Measurements from ENCODE around the gene MIER3.
"Not testable (repeated sequence)": the region's sequence is repeated elsewhere in the genome, so short reads cannot be mapped to it uniquely, and the experiment has no call there.

The MIER3 gene, protein sequence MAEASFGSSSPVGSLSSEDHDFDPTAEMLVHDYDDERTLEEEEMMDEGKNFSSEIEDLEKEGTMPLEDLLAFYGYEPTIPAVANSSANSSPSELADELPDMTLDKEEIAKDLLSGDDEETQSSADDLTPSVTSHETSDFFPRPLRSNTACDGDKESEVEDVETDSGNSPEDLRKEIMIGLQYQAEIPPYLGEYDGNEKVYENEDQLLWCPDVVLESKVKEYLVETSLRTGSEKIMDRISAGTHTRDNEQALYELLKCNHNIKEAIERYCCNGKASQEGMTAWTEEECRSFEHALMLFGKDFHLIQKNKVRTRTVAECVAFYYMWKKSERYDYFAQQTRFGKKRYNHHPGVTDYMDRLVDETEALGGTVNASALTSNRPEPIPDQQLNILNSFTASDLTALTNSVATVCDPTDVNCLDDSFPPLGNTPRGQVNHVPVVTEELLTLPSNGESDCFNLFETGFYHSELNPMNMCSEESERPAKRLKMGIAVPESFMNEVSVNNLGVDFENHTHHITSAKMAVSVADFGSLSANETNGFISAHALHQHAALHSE

DNA sequence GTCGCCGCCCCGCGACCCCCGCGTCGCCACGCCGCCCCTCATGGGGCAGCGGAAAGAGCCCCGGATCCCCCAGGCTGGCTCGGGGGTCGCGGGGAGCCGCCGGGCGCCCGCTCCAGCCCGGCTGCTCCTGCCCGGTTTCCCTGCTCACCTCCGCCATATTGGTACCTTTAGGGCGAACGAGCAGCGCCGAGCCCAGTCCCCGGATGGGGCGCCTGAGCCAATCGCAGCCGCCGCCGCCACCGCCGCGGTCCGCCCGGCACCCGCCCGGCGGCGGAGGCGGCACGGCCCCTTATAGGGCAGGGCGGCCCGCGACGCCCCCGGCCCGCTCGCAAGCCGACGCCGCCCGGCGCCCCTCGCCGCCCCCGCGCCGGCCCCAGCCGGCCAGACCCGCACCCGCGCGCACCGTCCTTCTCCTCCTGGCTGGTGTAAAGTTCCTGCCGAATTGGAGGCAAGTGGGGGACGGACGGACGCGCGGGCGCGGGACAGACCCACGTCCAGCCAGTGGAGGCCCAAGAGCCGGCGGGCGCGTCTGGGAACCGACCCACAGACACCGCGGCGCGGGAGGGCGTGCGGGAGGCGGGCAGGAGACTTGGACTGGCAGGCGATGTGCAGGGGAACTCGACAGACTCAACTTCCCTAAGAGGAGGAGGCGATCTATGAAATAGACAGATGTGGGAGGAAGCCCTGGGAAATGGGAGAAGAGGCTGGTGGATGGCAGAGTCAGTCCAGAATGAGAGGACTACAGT lies at the start of gene MIER3:
MIER3 (minus strand) TSS at position 178 of the 746 bp plus-strand sequence; CDS start at position 157, 21 bp downstream.
- DNase-seq (ENCODE audit: low read depth) = no peak

DNA sequence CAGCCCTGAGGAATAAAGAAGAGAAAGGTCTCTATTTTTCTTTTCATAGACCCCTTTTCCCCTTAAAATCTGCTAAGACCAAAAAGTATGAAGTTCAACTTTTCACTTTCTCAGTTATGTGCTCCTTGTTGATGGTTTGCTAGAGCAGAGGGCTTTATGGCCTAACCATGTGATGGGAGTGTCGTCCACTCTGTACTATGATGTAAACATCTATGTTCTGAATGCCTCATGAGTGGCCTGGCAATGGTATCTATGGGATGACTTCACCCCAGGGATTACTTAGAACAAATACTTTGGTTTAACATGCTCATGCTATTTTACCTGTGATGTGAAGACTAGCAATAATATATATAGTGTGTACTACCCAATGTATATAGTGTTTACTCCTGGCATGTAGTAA lies 43.7 kb upstream of the MIER3 start:
- DNase-seq (ENCODE audit: low read depth) = no peak

DNA sequence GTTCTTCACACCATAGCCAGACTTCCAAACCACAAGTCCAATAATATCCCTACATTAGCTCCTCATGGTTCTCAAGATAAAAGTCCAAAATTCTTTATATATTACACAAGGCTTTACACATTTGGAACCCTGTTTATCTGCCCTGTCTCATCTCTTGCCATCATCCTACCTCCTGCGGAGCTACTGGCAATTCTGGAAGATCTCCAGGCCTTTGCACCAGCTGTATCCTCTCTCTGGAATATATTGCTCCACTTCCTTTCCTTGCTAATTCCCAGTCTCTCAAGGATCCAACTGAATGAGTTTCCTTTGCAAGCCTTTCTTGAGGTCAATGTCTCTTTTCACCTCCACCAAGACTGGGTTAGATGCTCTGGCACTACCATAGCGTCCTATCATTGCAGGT lies 41.3 kb upstream of the MIER3 start:
- DNase-seq (ENCODE audit: low read depth) = no peak

DNA sequence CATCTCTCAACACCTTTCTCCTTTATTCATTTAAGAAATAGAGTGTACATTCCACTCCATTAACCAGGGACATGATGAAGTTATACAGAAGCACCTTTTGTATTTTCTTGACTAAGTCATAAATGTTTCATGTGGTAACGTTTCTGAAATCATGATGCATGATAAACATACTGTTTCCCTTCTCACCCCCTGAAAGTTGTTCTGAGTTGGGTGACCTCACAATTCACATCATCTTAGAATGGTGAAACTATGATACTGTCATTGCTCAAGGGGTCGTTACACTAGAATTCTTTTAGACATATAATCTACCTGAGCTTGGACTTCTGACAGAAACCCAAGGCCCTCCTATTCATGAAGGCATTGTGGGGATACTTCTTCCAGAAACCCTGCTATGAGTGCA lies 37.8 kb upstream of the MIER3 start:
- DNase-seq (ENCODE audit: low read depth) = no peak

DNA sequence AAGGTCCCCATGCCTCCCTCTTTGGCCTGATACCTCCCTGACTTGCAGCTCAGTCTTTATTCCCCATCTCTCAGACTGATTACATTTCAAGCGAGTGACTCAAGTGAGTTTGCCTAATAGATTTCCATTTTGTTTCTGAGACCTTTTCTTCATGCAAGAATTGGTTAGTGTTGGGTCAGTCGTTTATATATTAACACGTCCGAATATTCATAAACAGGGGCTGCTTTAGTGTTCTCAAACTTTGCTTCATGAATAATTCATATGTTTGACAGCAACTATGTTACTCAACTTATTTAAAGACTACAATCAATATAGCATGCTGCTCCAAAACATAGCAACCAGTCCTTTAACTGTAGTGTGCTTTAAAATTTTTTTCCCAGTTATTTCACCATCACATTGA lies 36.6 kb upstream of the MIER3 start:
- no peak for DNase-seq (ENCODE audit: low read depth)

DNA sequence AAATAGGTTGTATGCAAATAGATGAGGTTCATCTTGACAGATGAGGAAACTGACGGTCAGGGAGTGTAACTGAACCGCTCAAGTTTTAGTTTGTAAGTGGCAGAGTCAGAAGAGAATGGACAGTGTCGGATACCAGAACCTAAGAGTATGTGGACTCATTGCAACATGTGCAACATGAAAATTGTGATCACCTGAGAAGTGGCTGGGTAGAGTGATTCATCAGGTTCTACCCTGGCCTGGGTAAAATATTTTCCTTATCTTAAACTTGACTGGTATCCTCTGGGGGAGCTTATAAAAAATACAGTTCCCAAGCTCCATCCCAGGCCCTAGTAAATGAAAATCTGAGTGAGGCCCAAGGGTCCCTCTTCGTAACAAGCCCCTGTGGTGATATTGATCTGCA lies 35.2 kb upstream of the MIER3 start:
- no peak for DNase-seq (ENCODE audit: low read depth)

DNA sequence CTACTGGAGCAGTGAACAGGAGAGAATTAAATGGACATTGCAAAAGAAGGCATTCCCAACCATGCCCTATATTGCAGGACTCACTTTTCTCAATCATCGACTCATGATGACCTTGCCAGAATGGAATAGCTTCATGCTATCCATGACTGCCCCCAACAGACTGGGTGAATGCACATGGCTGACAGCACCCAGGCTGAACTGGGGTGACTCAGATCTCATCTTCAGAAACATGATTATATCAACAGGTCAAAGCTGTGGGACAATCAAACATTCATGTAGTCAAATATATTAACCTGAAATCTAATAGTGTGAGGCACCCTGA lies 34.7 kb upstream of the MIER3 start:
- DNase-seq (ENCODE audit: low read depth) = no peak

DNA sequence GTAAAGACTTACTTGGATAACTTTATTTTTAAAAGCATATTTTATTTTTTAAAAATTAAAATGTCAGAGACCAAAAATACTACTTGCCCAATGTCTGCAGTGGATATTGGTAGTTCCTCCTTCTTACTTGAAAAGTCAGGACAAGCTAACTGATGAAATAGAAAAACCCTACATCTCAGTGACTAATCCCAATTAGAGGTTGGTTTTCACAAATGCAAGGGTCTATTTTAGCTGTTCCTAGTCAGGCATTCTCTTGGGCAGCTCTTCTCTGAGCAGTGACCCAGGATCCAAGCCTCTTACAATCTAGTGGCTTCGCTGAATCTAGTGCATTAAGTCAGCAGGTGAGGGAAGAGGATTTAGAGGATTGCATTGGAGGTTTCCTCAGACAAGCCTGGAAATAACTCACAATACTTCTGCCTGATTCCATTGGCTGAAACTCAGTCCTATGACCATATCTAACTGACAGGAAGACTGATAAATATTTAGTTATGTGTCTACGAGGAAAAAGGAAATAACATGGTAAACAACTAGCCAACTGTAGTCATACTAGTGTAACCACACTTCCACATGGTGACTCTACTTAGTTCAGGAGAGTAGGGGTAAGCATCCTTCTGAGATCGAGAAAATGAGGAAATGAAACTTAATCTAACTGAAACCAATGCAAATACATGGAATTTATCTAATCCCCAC lies 34.2 kb upstream of the MIER3 start:
- no peak for DNase-seq (ENCODE audit: low read depth)

DNA sequence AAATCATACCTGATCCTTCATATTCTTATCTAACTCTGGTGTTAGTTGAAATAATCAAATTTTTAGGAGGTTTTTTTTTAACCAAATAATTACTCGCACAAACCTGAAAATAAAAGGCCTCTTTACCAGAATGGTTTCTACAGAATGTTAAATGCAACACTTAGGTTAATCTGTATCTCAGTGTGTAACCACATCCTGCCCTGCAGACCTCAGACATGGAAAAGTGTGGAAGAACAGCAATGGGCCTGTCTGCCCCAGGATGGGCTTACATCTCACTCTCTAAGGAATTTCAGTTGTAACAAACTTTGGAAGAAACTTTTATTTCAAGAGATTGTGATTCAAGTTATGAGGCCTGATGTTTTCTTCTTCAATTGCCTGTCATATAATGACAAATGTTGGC lies 32.5 kb upstream of the MIER3 start:
- peak; percentile 33 for DNase-seq (ENCODE audit: low read depth)

DNA sequence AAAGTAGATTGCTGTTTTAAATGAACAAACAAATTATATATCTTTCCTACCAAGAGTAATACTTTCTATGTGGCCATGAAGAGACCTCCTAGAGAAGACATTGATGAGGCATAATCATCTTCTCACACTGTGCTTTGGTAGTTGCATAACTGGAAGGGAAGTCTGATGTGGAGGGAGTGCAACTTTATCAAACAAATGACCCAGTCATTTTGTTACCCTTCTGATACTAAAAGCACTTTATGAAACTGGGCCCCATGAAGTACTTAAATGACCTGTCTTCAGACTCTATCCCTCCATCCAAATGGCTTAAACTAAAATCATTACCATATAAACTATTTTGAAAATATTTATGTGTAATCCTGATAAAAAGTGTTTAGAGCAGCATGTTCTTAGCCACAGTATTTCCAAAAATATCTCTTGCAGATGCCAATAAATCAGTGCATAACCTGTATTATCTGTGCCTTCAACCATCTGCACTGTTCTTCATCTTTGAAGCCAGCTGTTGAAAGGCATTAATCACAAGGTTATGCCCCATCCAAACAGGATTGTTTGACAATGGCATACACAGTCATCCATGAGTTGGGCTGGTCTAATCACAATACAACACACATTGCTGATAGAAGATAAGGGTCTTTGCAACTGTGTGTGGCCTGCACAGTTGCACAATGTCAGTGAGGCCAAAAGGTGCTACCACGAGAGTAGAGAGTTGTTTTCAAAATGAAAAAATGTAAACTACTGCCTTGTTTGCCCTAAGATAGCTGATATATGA lies 31.9 kb upstream of the MIER3 start:
- peak; percentile 73 for DNase-seq (ENCODE audit: low read depth)

DNA sequence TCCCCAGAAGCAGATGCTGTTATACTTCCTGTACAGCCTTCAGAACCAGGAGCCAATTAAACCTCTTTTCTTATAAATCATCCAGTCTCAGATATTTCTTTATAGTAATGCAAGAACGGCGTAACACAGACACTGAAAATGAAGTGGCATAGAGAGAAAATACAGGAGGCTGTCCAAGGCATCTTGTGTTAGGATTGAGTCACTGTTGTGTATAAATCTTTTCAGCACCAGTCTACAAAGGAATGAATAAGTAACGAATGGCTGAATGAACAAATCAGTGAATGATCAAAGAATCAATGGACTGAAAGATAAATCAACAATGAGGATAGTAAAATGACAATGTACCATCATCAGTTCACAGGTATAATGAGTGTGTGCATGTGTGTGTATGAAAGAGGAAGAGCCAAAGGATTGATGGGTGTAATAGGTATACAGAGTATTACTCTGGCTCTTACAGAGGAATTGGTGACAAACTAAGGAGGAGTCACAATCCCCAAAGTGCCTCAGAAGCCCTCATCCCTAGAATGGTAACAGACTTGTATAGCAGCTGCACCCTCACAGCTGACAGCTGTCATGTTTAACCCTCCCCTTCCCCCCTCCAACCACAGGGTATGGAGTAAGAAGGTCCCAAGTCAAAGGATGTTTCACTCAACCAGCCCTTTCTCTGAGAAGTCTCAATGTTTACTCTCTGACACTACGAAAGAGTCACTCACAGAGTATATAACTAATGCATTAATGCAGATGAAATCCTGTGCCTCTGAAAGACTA lies 29.8 kb upstream of the MIER3 start:
- no peak for DNase-seq (ENCODE audit: low read depth)

DNA sequence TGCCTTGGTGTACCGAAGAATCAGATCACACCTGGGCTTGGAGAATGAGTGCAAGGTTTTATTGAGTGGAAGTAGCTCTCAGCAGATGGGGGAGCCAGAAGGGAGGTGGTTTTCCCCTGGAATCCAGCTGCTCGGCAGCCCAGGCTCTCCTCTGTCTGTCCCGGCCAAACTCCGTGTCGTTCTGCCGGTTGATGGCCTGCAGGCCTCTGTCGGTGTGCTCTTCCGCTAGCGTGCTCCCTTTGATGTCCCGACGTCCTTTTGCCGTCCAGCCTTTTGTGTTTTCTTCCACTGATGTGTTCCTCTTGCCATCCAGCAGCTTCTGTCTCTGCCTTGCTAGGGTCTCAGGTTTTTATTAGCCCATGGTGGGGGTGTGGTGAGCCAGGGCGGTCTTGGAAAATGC lies 28.0 kb upstream of the MIER3 start:
- DNase-seq (ENCODE audit: low read depth) = no peak

DNA sequence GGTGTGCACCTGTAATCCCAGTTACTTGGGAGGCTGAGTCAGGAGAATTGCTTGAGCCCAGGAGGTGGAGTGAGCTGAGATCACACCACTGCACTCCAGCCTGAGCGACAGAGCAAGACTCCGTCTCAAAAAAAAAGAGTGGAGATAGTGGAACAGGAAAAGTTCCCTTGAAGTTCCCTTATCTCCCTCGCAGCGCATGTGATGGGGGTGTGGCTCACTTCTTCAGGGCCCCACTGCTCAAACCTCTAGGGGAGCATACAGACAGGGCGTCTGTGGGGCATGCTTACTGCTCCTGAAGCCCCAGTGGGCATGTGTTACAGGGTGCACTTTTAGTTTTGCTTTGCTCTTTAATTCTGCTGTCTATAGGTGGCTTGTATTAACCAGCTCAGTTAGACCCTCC lies 27.6 kb upstream of the MIER3 start:
- DNase-seq (ENCODE audit: low read depth) = not testable (repeated sequence)

DNA sequence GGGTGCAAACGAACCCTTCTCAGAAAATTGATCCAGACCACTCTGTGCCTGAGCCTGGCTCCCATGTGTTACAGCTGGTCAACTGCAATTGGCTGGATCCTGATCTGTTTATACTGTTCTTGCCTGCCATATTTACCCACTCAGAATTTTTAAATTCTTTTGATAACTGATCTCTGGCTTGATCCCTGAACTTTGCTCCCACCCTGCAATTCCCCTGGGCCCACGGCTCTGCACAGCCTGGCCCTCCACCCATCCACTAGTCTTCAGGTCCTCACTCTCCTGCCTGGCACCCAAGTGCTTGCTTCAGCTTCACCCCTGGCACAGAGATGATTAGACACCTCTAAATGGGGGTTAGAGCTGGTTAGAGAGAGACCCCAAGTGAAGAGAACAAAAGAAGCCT lies 25.9 kb upstream of the MIER3 start:
- DNase-seq (ENCODE audit: low read depth) = no peak

DNA sequence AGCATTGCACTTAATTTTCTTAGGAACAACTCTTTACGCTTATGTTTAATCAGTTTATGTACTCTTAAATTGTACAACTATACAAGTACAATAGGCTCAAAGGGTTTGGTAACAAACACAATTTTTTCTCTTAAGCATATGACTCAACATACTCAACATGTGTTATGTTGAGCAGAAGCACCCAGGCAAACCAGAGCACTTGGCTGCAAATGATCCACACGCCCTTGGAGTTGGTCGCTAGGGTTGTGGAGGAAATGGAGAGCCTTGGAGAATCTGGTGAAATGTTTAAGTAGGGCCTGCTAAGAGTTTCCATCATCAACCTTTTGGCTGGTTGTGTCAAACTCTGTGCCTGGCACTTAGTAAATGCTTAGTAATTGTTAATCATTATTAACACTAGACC lies 25.1 kb upstream of the MIER3 start:
- DNase-seq (ENCODE audit: low read depth) = no peak

DNA sequence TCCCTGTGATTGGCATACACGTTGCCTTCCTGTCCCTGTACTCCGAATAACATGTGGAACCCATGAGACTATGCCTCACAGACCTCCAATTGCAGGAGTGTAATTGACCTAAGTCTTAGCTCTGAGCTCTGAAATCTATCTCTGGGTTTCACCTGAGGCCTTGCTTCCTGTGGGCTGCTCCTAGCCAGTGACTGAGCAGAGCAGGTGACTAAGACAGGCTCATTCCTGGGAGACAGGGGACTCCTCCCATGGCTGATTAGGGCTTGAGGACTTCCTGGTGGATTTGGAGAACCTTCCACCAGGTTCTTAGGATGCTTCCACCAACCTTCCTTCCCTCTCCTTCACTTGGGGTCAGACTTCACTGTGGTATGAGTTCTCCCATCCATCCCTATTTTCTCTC lies 22.3 kb upstream of the MIER3 start:
- DNase-seq (ENCODE audit: low read depth) = no peak

DNA sequence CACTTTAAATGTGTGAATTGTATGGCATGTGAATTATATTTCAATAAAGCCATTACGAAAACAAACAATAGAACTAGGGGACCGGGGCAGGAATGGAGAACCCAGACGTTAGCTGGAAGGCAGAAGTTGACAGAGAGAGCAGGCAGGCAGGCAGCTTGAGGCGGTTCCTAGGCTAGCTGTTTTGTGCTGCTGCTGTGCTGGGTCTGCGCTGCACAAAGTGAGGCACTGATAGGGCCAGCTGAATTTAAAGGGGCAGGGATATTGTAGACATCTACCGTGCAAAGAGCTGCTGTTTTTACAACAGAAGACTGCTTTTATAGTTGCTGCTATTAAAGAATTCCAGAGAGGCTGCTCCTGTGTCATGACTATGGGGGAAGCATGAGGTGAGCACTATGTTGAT lies 21.6 kb upstream of the MIER3 start:
- no peak for DNase-seq (ENCODE audit: low read depth)

DNA sequence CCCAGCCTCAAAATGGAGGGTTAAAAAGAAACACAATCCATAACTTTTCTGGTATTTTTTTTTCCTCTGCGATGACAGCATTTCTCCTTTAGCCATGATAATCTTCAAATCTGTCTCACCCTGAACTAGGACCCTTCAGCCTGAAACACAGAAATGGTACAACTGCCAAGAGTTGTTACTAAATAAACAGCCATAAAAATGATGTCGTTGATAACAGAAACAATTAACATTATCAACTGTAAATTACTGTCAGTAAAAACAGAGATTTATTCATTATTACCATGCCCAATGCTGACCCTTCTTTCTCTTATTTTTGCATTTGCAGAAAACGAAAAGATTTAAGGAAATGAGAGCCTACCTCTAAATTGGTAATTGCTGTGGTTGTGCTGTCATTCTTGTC lies 19.4 kb upstream of the MIER3 start:
- DNase-seq (ENCODE audit: low read depth) = no peak

DNA sequence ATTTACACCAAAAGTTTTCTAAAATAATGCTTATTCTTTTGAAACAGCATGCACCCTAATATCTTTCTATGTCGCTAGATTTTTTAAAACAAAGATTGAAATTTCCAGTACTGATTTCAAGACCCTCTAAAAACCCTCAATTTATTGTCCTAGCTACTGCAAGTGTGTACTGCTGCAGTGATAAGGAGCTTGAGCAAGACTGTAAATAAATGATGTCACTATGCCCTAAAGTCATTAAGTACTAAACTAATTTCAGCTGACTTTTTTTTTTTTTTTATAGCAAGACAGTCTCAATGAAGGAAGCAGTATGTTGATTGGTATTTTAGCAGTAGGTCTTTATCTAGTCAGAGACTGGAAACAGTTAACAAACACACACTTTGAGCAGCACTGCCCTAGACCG lies 12.2 kb upstream of the MIER3 start:
- DNase-seq (ENCODE audit: low read depth) = no peak

DNA sequence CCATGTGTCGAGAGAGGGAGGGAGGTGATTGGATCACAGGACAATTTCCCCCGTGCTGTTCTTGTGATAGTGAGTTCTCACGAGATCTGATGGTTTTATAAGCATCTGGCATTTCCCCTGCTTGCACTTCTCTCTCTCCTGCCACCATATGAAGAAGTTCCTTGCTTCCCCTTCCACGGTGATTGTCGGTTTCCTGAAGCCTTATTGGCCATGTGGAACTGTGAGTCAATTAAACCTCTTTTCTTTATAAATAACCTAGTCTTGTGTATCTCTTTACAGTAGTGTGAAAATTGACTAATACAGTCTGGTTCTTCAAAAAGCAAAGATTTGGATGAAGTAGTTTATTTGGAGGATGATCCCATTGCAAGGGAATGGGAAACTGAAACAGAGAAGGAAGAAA lies 11.3 kb upstream of the MIER3 start:
- no peak for DNase-seq (ENCODE audit: low read depth)

DNA sequence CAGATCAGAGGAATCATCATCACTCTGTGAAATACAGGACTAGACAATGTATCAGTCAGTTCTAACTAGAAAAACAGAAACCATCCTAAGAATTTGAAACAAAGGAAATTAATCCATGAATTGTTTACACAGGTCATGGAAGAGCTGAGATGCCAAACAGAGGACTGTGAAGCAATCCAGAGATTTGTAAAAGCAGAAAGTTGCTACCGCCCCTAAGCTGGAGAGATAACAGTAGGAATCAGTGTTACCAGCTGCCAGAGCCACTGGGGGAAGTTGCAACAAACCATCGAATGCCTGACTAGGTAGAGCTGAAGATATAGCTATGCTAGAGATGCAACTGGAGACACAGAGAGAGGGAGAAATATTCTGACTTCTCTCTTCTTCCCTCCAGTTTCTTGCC lies 10.4 kb upstream of the MIER3 start:
- no peak for DNase-seq (ENCODE audit: low read depth)

Data from CMK (cell line).